A673 (cell line): Measurements from ENCODE around the gene SPATA46. TPM values are rescaled to one million over a fixed set of nuclear protein-coding genes. Genes with fewer than 3 reads are reported as not detected.

Experiments used
- BruUV-seq: library from RNA; stranded (reverse); fragments of 400-500 nt; replicated peaks from 2 replicates; lab custom pipeline; 2021; lab: Mats Ljungman, UMichigan
- CTCF ChIA-PET: fragments of 300-600 bp; sonication (Branson Sonifier 250); formaldehyde crosslinking; loops from one replicate; lab custom pipeline; 2022; ENCODE audit warnings: antibody characterized with exemption; lab: Charles Lee
- POLR2A ChIA-PET: fragments of 300-600 bp; sonication (Branson Sonifier 250); formaldehyde crosslinking; loops from one replicate; lab custom pipeline; 2022; ENCODE audit warnings: antibody characterized with exemption; ENCODE audit not compliant: low non-redundant PET; lab: Charles Lee
- DNase-seq: peaks from one replicate; pipeline ENCODE4 v3.0.0-alpha.2; 2015; ENCODE audit warnings: low spot score
- H3K27ac ChIP-seq: fragments of 200-600 bp; sonication (generic); 2 replicates; pipeline ENCODE4 v1.5.1; 2016; ENCODE audit warnings: mixed run types, low read depth, mild to moderate bottlenecking, mixed read lengths, antibody characterized with exemption, low read length; ENCODE audit not compliant: poor library complexity, severe bottlenecking
- H3K27me3 ChIP-seq: fragments of 200-600 bp; sonication (generic); replicated peaks from 2 replicates; pipeline ENCODE4 v1.6.1; 2017; ENCODE audit warnings: mixed run types, low read depth, mild to moderate bottlenecking, mixed read lengths, antibody characterized with exemption, low read length; ENCODE audit not compliant: insufficient read depth, poor library complexity
- H3K36me3 ChIP-seq: fragments of 200-600 bp; sonication (generic); 2 replicates; pipeline ENCODE4 v1.6.1; 2016; ENCODE audit warnings: mixed run types, mild to moderate bottlenecking, mixed read lengths, antibody characterized with exemption, low read length; ENCODE audit not compliant: insufficient read depth, poor library complexity, severe bottlenecking
- H3K4me1 ChIP-seq: fragments of 200-600 bp; sonication (generic); 2 replicates; pipeline ENCODE4 v1.6.1; 2017; ENCODE audit warnings: mixed run types, mild to moderate bottlenecking, mixed read lengths, antibody characterized with exemption, low read length; ENCODE audit not compliant: insufficient read depth, poor library complexity, severe bottlenecking
- H3K4me3 ChIP-seq: fragments of 200-600 bp; sonication (generic); 2 replicates; pipeline ENCODE4 v1.5.1; 2016; ENCODE audit warnings: low read depth, mixed run types, mild to moderate bottlenecking, mixed read lengths, low read length; ENCODE audit not compliant: poor library complexity, severe bottlenecking
- H3K9me3 ChIP-seq: fragments of 200-600 bp; sonication (generic); 2 replicates; pipeline ENCODE4 v1.6.1; 2016; ENCODE audit warnings: mixed run types, low read depth, mild to moderate bottlenecking, mixed read lengths, antibody characterized with exemption, low read length; ENCODE audit not compliant: poor library complexity, severe bottlenecking
- CTCF ChIP-seq: fragments of 300-800, 200-600 bp; sonication (generic); conservative IDR thresholded peaks from 2 replicates; pipeline ENCODE4 v1.5.1; 2017; ENCODE audit warnings: low read depth, mild to moderate bottlenecking, antibody characterized with exemption, low read length, moderate library complexity, mixed read lengths
- EZH2 ChIP-seq: fragments of 200-600 bp; sonication (generic); IDR thresholded peaks from 2 replicates; pipeline ENCODE4 v1.6.1; 2017; ENCODE audit warnings: borderline replicate concordance, low read depth, mild to moderate bottlenecking, mixed read lengths, antibody characterized with exemption, low read length; ENCODE audit not compliant: poor library complexity, severe bottlenecking
- intact Hi-C: fragments of 100-400 bp; cut with micrococcal nuclease; formaldehyde crosslinking; loops from one replicate; pipeline ENCODE4 v1.10.0; 2022; ENCODE audit not compliant: unreplicated experiment
- total RNA-seq: library from RNA; stranded (reverse); gene quantifications from 2 replicates; pipeline ENCODE4 v1.2.3, GENCODE V29; 2021

Gene SPATA46
- total RNA-seq, 1 experiment from 2014 or later: not detected

DNA sequence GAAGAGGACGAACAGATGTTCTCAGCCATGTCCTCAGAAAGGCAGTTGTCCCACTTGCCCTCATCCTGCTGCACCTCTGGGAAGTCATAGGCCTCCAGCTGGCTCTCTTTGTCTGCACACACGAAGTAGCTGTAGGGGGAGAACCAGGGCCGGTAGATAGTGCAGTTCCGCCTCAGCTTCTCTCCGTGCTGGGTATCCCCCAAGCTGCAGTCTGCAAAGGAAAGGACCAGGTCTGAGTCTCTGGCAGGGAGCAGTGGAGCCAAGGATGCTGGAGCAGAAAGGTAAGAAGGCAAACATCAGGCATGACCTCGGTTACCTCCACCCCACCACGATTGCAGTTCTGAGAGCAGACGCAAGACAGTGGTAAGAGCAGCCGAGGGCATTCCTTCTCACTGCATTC, 2.2 kb downstream of the SPATA46 start:
- Histone ChIP-seq H3K27me3 (no peaks in the 10 kb centered on the region), H3K36me3 (no peaks in the 10 kb centered on the region), H3K27ac (no peak overlapping the region), H3K4me1 (no peaks in the 10 kb centered on the region), H3K4me3 (no peak overlapping the region), H3K9me3 (no peaks in the 10 kb centered on the region)
- DNase-seq: no peak
- POLR2A ChIA-PET: no interaction called here
- CTCF ChIA-PET: no interaction called here
- intact Hi-C loops: no loop called here
- no peak for TF ChIP-seq EZH2
- TF ChIP-seq CTCF: no peak
- no TSS peak for BruUV-seq

DNA sequence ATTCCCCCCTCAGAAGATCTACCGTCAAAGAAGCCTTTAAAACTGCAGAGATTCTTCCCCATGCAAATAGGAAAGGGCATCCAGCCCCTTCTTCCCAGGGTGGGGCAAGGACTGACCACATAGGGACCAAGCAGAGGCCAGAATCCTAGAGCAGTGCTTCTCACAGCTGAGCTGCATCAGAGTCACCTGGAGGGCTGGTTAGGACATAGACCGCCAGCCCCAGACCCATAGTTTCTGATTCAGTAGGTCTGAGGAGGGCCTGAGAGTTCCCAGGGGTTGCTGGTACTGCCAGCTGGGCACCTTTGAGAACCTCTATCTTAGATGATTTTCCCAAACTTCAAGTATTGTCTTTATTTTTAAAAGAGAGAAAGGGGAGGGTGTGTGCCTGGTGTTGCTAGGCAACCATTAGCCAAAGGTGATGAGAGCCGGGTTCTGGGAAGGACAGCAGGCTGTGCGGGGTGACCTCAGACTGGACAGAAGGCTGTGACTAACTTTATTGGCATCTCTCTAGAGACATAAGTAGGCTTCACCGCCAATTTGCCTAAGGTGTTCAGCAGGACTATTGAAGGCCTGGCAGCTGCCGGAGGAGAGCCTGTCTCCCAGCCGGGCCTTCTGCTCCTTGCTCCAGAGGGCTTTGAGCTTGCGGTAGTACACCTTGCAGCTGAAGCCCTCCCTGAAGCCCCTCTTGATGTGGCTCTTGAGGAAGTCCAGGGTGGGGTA, 3.0 kb downstream of the SPATA46 start:
- H3K4me1 ChIP-seq: no peaks in the 10 kb centered on the region
- H3K36me3 ChIP-seq: no peaks in the 10 kb centered on the region
- POLR2A ChIA-PET: no interaction called here
- TF ChIP-seq EZH2 (no peak), CTCF (no peak)
- BruUV-seq: no TSS peak
- no peak for DNase-seq
- no peaks in the 10 kb centered on the region for H3K27me3 ChIP-seq
- CTCF ChIA-PET: no interaction called here
- intact Hi-C loops: no loop called here
- no peak overlapping the region for H3K4me3 ChIP-seq
- no peaks in the 10 kb centered on the region for H3K9me3 ChIP-seq
- no peak overlapping the region for H3K27ac ChIP-seq

GRCh38 chr1:162373072-162373427, 3.6 kb downstream of the SPATA46 start:
- Histone ChIP-seq H3K4me1 (no peaks in the 10 kb centered on the region), H3K27ac (no peak overlapping the region), H3K36me3 (no peaks in the 10 kb centered on the region), H3K9me3 (no peaks in the 10 kb centered on the region), H3K27me3 (no peaks in the 10 kb centered on the region), H3K4me3 (no peak overlapping the region)
- intact Hi-C loops: no loop called here
- BruUV-seq: no TSS peak
- no peak for DNase-seq
- TF ChIP-seq CTCF (no peak), EZH2 (no peak)
- CTCF ChIA-PET: no interaction called here
- POLR2A ChIA-PET: no interaction called here
